ENCODE results near the gene NRTN.

NRTN gene

GRCh38 chr19:5814123-5814851 lies 9.4 kb downstream of the NRTN start:
- DNase-seq (ENCODE audit: low read depth in 2 of 2) = no peak

GRCh38 chr19:5814852-5815246 lies 10.0 kb downstream of the NRTN start:
- no peak for DNase-seq (ENCODE audit: low read depth in 2 of 2)

- no peak for DNase-seq (ENCODE audit: low read depth in 2 of 2)
Measured at GRCh38 chr19:5817218-5817617, 12.4 kb downstream of the NRTN start.

- DNase-seq (ENCODE audit: low read depth in 2 of 2) = no peak
Measured at GRCh38 chr19:5818594-5818993, 13.7 kb downstream of the NRTN start.

GRCh38 chr19:5820785-5821184 lies 15.9 kb downstream of the NRTN start:
- no peak for DNase-seq (ENCODE audit: low read depth in 2 of 2)

- no peak for DNase-seq (ENCODE audit: low read depth in 2 of 2)
Measured at GRCh38 chr19:5821521-5822180, 16.8 kb downstream of the NRTN start.

- DNase-seq (ENCODE audit: low read depth in 2 of 2) = no peak
Measured at GRCh38 chr19:5822181-5822844, 17.4 kb downstream of the NRTN start.

- no peak for DNase-seq (ENCODE audit: low read depth in 2 of 2)
Measured at GRCh38 chr19:5823579-5824281, 18.9 kb downstream of the NRTN start.

GRCh38 chr19:5824751-5825150 lies 19.9 kb downstream of the NRTN start:
- DNase-seq (ENCODE audit: low read depth in 2 of 2) = no peak

- DNase-seq (ENCODE audit: low read depth in 2 of 2) = no peak
Measured at GRCh38 chr19:5825178-5825577, 20.3 kb downstream of the NRTN start.

- no peak for DNase-seq (ENCODE audit: low read depth in 2 of 2)
Measured at GRCh38 chr19:5826531-5827341, 21.9 kb downstream of the NRTN start.

GRCh38 chr19:5827342-5827890 lies 22.5 kb downstream of the NRTN start:
- DNase-seq (ENCODE audit: low read depth in 2 of 2) = no peak

GRCh38 chr19:5827891-5828660 lies 23.2 kb downstream of the NRTN start:
- DNase-seq (ENCODE audit: low read depth in 2 of 2) = peak; percentile 89 to 97

- DNase-seq (ENCODE audit: low read depth in 2 of 2) = peak in 1 of 2 donors; percentile 39
Measured at GRCh38 chr19:5828661-5829566, 24.0 kb downstream of the NRTN start.

GRCh38 chr19:5829567-5830310 lies 24.9 kb downstream of the NRTN start:
- DNase-seq (ENCODE audit: low read depth in 2 of 2) = no peak

- DNase-seq (ENCODE audit: low read depth in 2 of 2) = no peak
Measured at GRCh38 chr19:5831159-5831558, 26.3 kb downstream of the NRTN start.

- no peak for DNase-seq (ENCODE audit: low read depth in 2 of 2)
Measured at GRCh38 chr19:5832061-5832460, 27.2 kb downstream of the NRTN start.

GRCh38 chr19:5832527-5833216 lies 27.8 kb downstream of the NRTN start:
- no peak for DNase-seq (ENCODE audit: low read depth in 2 of 2)

Data from stimulated activated CD4-positive, alpha-beta T cell treated with anti-CD3 and anti-CD28 coated beads, Interleukin-15, amount 100 ng/mL, for 48 hours (primary cell).